ENCODE data around the gene TSPAN9. TPM values are rescaled to one million over a fixed set of nuclear protein-coding genes. Genes with fewer than 3 reads are reported as not detected.

TSPAN9 gene
- polyA plus RNA-seq, 1 of the 3 experiments (the other 2 are of a cell fraction) = 34.9 TPM

GRCh38 chr12:3030821-3031429, 46.3 kb upstream of the TSPAN9 start:
- H3K9ac ChIP-seq = no peak overlapping the region
- TF ChIP-seq ELF1 (IDR thresholded peaks at IDR 0.05) = no peak
- no peak for TF ChIP-seq FOXM1 (IDR thresholded peaks at IDR 0.05; ENCODE audit: low read depth)
- TF ChIP-seq YY1 (IDR thresholded peaks at IDR 0.05; ENCODE audit: low read depth) = no peak
- no peak for TF ChIP-seq REST (IDR thresholded peaks at IDR 0.05; ENCODE audit: low read depth, low read length)
- TF ChIP-seq MAX (IDR thresholded peaks at IDR 0.05; ENCODE audit: low read depth) = no peak
- no peak for TF ChIP-seq MXI1 (IDR thresholded peaks at IDR 0.05; ENCODE audit: low read depth, low read length)
- TF ChIP-seq IRF3 (IDR thresholded peaks at IDR 0.05; ENCODE audit: low read depth, low read length) = no peak
- no peak for TF ChIP-seq USF2 (IDR thresholded peaks at IDR 0.05; ENCODE audit: borderline replicate concordance, low read depth, low read length)
- no peak for TF ChIP-seq FOXJ3 (CRISPR knock-in tag; IDR thresholded peaks at IDR 0.05)
- no peak overlapping the region for H3K27ac ChIP-seq (ENCODE audit: low read depth in 2 of 2, low read length in 1 of 2)
- peaks cover 4% of the 10 kb centered on the region in 2 experiments for H3K36me3 ChIP-seq (replicated peaks in 1 of 2; ENCODE audit: control insufficient read depth in 1 of 2, insufficient read depth in 2 of 2, low read length in 1 of 2)
- peaks cover 0 to 5% of the 10 kb centered on the region in 2 experiments; a peak in 1 of 4 replicates for H3K4me1 ChIP-seq (ENCODE audit: control insufficient read depth in 1 of 2, insufficient read depth in 2 of 2, low read depth in 1 of 2, low read length in 1 of 2)
- no peaks in the 10 kb centered on the region for H3K9me2 ChIP-seq
- no peaks in the 10 kb centered on the region for H3K27me3 ChIP-seq (ENCODE audit: insufficient read depth)
- DNase-seq = no peak
- no peak overlapping the region for H3K4me2 ChIP-seq
- no peaks in the 10 kb centered on the region for H3K9me3 ChIP-seq
- no peaks in the 10 kb centered on the region for H3F3A ChIP-seq (replicated peaks; ENCODE audit: insufficient read depth)
- H3K4me3 ChIP-seq (ENCODE audit: low read depth in 2 of 2, low read length in 1 of 2) = no peak overlapping the region
- ChIA-PET CTCF (interaction anchor here (0.9 to 3.1 kb wide), 5 partner anchors 11 to 217 kb away, joined by 3 to 17 read pairs (median 3); no protein-coding TSS in a partner anchor), POLR2A (no interaction called here)
- H4K20me1 ChIP-seq (ENCODE audit: insufficient read depth) = no peaks in the 10 kb centered on the region
- no peak overlapping the region for H2AFZ ChIP-seq (ENCODE audit: low read depth)
- WGBS (ENCODE audit: low lambda C conversion rate) = 92% methylated on average over 9 of the region's 21 CpGs
- no peaks in the 10 kb centered on the region for H3K79me2 ChIP-seq (ENCODE audit: insufficient read depth)

GRCh38 chr12:3032161-3032560, 45.0 kb upstream of the TSPAN9 start:
- H4K20me1 ChIP-seq (ENCODE audit: insufficient read depth) = no peaks in the 10 kb centered on the region
- H3K9ac ChIP-seq = no peak overlapping the region
- H3K4me2 ChIP-seq = no peak overlapping the region
- ChIA-PET POLR2A (no interaction called here), CTCF (interaction anchor here (0.9 to 3.1 kb wide), 6 partner anchors 10 to 218 kb away, joined by 3 to 17 read pairs (median 4); no protein-coding TSS in a partner anchor)
- H3K9me3 ChIP-seq = no peaks in the 10 kb centered on the region
- H3K79me2 ChIP-seq (ENCODE audit: insufficient read depth) = no peaks in the 10 kb centered on the region
- no peak overlapping the region for H3K27ac ChIP-seq (ENCODE audit: low read depth in 2 of 2, low read length in 1 of 2)
- H3K36me3 ChIP-seq (replicated peaks in 1 of 2; ENCODE audit: control insufficient read depth in 1 of 2, insufficient read depth in 2 of 2, low read length in 1 of 2) = peaks cover 4% of the 10 kb centered on the region in 2 experiments
- H3K4me3 ChIP-seq (ENCODE audit: low read depth in 2 of 2, low read length in 1 of 2) = no peak overlapping the region
- peaks cover 0 to 5% of the 10 kb centered on the region in 2 experiments; a peak in 1 of 4 replicates for H3K4me1 ChIP-seq (ENCODE audit: control insufficient read depth in 1 of 2, insufficient read depth in 2 of 2, low read depth in 1 of 2, low read length in 1 of 2)
- H3K27me3 ChIP-seq (ENCODE audit: insufficient read depth) = no peaks in the 10 kb centered on the region
- H3K9me2 ChIP-seq = no peaks in the 10 kb centered on the region
- H3F3A ChIP-seq (replicated peaks; ENCODE audit: insufficient read depth) = no peaks in the 10 kb centered on the region
- no peak for DNase-seq
- H2AFZ ChIP-seq (ENCODE audit: low read depth) = no peak overlapping the region
- 70% methylated on average over 2 of the region's 12 CpGs for WGBS (ENCODE audit: low lambda C conversion rate)
- TF ChIP-seq EZH2phosphoT487 (IDR thresholded peaks at IDR 0.05; ENCODE audit: borderline replicate concordance, low read depth) = no peak
- no peak for TF ChIP-seq TAF1 (IDR thresholded peaks at IDR 0.05; ENCODE audit: borderline replicate concordance, low read depth, low read length)
- no peak for TF ChIP-seq FOSL2 (IDR thresholded peaks at IDR 0.05; ENCODE audit: borderline replicate concordance, low read depth)
- no peak for TF ChIP-seq NFIC (IDR thresholded peaks at IDR 0.05; ENCODE audit: borderline replicate concordance)
- TF ChIP-seq JUND (IDR thresholded peaks at IDR 0.05) = no peak
- TF ChIP-seq POLR2AphosphoS5 (IDR thresholded peaks at IDR 0.05; ENCODE audit: low read depth, low read length) = no peak
- no peak for TF ChIP-seq TEAD4 (IDR thresholded peaks at IDR 0.05; ENCODE audit: borderline replicate concordance, insufficient read depth)
- no peak for TF ChIP-seq PBX3 (IDR thresholded peaks at IDR 0.05)
- TF ChIP-seq SIN3A (IDR thresholded peaks at IDR 0.05; ENCODE audit: borderline replicate concordance, low read depth, low read length) = no peak
- no peak for TF ChIP-seq FOXJ3 (CRISPR knock-in tag; IDR thresholded peaks at IDR 0.05)

Data from SK-N-SH (cell line).